ENCODE data around the gene UBTF.

Gene UBTF

DNA sequence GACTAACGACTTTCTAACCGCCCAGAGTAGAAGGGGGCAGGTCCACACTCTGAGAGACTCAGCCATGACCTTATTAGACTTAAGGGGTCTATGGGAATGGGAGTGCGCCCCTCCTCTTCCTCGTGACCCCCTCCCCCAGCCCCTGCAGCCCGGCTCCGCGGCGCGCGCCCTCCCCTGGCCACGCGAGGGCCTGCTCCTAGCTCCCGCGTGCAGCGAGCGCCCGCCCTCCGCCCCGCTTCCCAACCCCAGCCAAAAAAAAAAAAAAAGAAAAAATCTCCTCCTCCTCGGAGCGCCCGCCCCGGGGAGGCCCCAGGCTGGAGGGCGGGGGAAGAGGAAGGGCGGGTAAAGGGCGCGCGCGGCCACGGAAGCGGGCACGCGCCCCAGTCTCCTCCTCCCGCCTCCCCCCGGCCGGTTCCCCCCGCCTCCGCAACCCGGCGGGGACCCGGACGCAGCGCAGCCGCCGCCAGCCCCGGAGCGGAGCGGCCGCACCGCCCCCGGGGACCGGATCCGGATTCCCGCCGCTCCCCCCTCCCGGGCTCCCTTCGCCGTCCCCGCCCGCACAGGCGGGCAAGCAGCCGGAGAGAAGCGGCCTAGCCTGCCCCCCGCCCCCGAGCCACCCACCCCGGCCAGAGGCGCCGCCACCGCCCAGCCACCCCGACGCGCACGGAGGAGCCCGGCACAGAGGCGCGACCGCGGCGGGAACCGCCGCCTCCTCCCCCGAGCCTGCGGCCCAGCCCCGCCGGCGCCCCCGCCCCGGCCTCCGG, 949 bp downstream of the UBTF start (continued):
- TF ChIP-seq, protein P1, sequence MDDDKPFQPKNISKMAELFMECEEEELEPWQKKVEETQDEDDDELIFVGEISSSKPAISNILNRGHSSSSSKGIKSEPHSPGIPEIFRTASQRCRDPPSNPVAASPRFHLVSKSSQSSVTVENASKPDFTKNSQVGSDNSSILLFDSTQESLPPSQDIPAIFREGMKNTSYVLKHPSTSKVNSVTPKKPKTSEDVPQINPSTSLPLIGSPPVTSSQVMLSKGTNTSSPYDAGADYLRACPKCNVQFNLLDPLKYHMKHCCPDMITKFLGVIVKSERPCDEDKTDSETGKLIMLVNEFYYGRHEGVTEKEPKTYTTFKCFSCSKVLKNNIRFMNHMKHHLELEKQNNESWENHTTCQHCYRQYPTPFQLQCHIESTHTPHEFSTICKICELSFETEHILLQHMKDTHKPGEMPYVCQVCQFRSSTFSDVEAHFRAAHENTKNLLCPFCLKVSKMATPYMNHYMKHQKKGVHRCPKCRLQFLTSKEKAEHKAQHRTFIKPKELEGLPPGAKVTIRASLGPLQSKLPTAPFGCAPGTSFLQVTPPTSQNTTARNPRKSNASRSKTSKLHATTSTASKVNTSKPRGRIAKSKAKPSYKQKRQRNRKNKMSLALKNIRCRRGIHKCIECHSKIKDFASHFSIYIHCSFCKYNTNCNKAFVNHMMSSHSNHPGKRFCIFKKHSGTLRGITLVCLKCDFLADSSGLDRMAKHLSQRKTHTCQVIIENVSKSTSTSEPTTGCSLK (tag by site-specific recombination; IDR thresholded peaks at IDR 0.05): no peak
- TF ChIP-seq HOXD13 (CRISPR knock-in tag; IDR thresholded peaks at IDR 0.05; ENCODE audit: borderline replicate concordance): no peak
- TF ChIP-seq, protein P2, sequence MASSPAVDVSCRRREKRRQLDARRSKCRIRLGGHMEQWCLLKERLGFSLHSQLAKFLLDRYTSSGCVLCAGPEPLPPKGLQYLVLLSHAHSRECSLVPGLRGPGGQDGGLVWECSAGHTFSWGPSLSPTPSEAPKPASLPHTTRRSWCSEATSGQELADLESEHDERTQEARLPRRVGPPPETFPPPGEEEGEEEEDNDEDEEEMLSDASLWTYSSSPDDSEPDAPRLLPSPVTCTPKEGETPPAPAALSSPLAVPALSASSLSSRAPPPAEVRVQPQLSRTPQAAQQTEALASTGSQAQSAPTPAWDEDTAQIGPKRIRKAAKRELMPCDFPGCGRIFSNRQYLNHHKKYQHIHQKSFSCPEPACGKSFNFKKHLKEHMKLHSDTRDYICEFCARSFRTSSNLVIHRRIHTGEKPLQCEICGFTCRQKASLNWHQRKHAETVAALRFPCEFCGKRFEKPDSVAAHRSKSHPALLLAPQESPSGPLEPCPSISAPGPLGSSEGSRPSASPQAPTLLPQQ (tag by site-specific recombination; IDR thresholded peaks at IDR 0.05): no peak
- TF ChIP-seq BCL11A (tag by site-specific recombination; IDR thresholded peaks at IDR 0.05; ENCODE audit: low read depth): 0 out of 2 replicates have a peak, but pooled peaks have one; percentile 20
- no peak for TF ChIP-seq ZNF571 (tag by site-specific recombination; IDR thresholded peaks at IDR 0.05)
- no peak for TF ChIP-seq IKZF3 (tag by site-specific recombination; IDR thresholded peaks at IDR 0.05)
- TF ChIP-seq ZNF138 (tag by site-specific recombination; IDR thresholded peaks at IDR 0.05; ENCODE audit: borderline replicate concordance): no peak
- TF ChIP-seq ZNF248 (tag by site-specific recombination; IDR thresholded peaks at IDR 0.05): no peak
- TF ChIP-seq ZNF76 (tag by site-specific recombination; IDR thresholded peaks at IDR 0.05; ENCODE audit: borderline replicate concordance, low read depth): peak; percentile 53; the same call in 1 of the 2 replicates
- TF ChIP-seq, protein P3, sequence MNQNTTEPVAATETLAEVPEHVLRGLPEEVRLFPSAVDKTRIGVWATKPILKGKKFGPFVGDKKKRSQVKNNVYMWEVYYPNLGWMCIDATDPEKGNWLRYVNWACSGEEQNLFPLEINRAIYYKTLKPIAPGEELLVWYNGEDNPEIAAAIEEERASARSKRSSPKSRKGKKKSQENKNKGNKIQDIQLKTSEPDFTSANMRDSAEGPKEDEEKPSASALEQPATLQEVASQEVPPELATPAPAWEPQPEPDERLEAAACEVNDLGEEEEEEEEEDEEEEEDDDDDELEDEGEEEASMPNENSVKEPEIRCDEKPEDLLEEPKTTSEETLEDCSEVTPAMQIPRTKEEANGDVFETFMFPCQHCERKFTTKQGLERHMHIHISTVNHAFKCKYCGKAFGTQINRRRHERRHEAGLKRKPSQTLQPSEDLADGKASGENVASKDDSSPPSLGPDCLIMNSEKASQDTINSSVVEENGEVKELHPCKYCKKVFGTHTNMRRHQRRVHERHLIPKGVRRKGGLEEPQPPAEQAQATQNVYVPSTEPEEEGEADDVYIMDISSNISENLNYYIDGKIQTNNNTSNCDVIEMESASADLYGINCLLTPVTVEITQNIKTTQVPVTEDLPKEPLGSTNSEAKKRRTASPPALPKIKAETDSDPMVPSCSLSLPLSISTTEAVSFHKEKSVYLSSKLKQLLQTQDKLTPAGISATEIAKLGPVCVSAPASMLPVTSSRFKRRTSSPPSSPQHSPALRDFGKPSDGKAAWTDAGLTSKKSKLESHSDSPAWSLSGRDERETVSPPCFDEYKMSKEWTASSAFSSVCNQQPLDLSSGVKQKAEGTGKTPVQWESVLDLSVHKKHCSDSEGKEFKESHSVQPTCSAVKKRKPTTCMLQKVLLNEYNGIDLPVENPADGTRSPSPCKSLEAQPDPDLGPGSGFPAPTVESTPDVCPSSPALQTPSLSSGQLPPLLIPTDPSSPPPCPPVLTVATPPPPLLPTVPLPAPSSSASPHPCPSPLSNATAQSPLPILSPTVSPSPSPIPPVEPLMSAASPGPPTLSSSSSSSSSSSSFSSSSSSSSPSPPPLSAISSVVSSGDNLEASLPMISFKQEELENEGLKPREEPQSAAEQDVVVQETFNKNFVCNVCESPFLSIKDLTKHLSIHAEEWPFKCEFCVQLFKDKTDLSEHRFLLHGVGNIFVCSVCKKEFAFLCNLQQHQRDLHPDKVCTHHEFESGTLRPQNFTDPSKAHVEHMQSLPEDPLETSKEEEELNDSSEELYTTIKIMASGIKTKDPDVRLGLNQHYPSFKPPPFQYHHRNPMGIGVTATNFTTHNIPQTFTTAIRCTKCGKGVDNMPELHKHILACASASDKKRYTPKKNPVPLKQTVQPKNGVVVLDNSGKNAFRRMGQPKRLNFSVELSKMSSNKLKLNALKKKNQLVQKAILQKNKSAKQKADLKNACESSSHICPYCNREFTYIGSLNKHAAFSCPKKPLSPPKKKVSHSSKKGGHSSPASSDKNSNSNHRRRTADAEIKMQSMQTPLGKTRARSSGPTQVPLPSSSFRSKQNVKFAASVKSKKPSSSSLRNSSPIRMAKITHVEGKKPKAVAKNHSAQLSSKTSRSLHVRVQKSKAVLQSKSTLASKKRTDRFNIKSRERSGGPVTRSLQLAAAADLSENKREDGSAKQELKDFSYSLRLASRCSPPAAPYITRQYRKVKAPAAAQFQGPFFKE (tag by site-specific recombination; IDR thresholded peaks at IDR 0.05; ENCODE audit: borderline replicate concordance): no peak
- TF ChIP-seq ZNF133 (tag by site-specific recombination; IDR thresholded peaks at IDR 0.05): no peak
- peak; percentile 50; the same call in 1 of the 2 replicates for TF ChIP-seq ZNF629 (tag by site-specific recombination; IDR thresholded peaks at IDR 0.05)
- TF ChIP-seq, protein P4, sequence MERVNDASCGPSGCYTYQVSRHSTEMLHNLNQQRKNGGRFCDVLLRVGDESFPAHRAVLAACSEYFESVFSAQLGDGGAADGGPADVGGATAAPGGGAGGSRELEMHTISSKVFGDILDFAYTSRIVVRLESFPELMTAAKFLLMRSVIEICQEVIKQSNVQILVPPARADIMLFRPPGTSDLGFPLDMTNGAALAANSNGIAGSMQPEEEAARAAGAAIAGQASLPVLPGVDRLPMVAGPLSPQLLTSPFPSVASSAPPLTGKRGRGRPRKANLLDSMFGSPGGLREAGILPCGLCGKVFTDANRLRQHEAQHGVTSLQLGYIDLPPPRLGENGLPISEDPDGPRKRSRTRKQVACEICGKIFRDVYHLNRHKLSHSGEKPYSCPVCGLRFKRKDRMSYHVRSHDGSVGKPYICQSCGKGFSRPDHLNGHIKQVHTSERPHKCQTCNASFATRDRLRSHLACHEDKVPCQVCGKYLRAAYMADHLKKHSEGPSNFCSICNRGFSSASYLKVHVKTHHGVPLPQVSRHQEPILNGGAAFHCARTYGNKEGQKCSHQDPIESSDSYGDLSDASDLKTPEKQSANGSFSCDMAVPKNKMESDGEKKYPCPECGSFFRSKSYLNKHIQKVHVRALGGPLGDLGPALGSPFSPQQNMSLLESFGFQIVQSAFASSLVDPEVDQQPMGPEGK (tag by site-specific recombination; IDR thresholded peaks at IDR 0.05): peak; percentile 63; the same call in 1 of the 2 replicates
- no peak for TF ChIP-seq ZNF221 (tag by site-specific recombination; IDR thresholded peaks at IDR 0.05; ENCODE audit: borderline replicate concordance)
- no peak for TF ChIP-seq ZNF544 (tag by site-specific recombination; IDR thresholded peaks at IDR 0.05)
- TF ChIP-seq GLIS2 (tag by site-specific recombination; IDR thresholded peaks at IDR 0.05): no peak
- TF ChIP-seq WT1 (tag by site-specific recombination; IDR thresholded peaks at IDR 0.05): 0 out of 2 replicates have a peak, but pooled peaks have one; percentile 20
- TF ChIP-seq, protein P5, sequence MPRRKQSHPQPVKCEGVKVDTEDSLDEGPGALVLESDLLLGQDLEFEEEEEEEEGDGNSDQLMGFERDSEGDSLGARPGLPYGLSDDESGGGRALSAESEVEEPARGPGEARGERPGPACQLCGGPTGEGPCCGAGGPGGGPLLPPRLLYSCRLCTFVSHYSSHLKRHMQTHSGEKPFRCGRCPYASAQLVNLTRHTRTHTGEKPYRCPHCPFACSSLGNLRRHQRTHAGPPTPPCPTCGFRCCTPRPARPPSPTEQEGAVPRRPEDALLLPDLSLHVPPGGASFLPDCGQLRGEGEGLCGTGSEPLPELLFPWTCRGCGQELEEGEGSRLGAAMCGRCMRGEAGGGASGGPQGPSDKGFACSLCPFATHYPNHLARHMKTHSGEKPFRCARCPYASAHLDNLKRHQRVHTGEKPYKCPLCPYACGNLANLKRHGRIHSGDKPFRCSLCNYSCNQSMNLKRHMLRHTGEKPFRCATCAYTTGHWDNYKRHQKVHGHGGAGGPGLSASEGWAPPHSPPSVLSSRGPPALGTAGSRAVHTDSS (tag by site-specific recombination; IDR thresholded peaks at IDR 0.05): peak; percentile 91
- 0 out of 2 replicates have a peak, but pooled peaks have one; percentile 14 for TF ChIP-seq GLIS1 (tag by site-specific recombination; IDR thresholded peaks at IDR 0.05)
- TF ChIP-seq, protein P6, sequence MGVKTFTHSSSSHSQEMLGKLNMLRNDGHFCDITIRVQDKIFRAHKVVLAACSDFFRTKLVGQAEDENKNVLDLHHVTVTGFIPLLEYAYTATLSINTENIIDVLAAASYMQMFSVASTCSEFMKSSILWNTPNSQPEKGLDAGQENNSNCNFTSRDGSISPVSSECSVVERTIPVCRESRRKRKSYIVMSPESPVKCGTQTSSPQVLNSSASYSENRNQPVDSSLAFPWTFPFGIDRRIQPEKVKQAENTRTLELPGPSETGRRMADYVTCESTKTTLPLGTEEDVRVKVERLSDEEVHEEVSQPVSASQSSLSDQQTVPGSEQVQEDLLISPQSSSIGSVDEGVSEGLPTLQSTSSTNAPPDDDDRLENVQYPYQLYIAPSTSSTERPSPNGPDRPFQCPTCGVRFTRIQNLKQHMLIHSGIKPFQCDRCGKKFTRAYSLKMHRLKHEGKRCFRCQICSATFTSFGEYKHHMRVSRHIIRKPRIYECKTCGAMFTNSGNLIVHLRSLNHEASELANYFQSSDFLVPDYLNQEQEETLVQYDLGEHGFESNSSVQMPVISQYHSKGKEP (tag by site-specific recombination; IDR thresholded peaks at IDR 0.05): no peak
- no peak for TF ChIP-seq KLF9 (tag by site-specific recombination; IDR thresholded peaks at IDR 0.05; ENCODE audit: low read depth)
- TF ChIP-seq, protein P7, sequence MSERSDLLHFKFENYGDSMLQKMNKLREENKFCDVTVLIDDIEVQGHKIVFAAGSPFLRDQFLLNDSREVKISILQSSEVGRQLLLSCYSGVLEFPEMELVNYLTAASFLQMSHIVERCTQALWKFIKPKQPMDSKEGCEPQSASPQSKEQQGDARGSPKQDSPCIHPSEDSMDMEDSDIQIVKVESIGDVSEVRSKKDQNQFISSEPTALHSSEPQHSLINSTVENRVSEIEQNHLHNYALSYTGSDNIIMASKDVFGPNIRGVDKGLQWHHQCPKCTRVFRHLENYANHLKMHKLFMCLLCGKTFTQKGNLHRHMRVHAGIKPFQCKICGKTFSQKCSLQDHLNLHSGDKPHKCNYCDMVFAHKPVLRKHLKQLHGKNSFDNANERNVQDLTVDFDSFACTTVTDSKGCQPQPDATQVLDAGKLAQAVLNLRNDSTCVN (tag by site-specific recombination; optimal IDR thresholded peaks at IDR 0.05): peak; percentile 50

Data from HEK293 (cell line).